ENCODE data around the gene AP5Z1.

Gene AP5Z1

GRCh38 chr7:4749363-4749762, 26.1 kb upstream of the AP5Z1 start:
- Histone ChIP-seq H3K9ac (ENCODE audit: low read length) (no peak overlapping the region), H2AFZ (ENCODE audit: low read depth, low read length) (no peak overlapping the region), H3K27me3 (ENCODE audit: low read depth, low read length) (no peaks in the 10 kb centered on the region), H3K4me2 (ENCODE audit: low read length) (no peak overlapping the region), H3K36me3 (replicated peaks; ENCODE audit: low read depth, low read length) (peaks cover 4% of the 10 kb centered on the region), H4K20me1 (ENCODE audit: insufficient read depth, low read length) (peaks cover 9% of the 10 kb centered on the region; the same call in 1 of the 2 replicates), H3K9me3 (ENCODE audit: insufficient read depth, low read length) (no peaks in the 10 kb centered on the region), H3K79me2 (ENCODE audit: low read length) (peaks cover 16% of the 10 kb centered on the region), H3K4me1 (ENCODE audit: low read length) (peaks cover 15% of the 10 kb centered on the region; the same call in 1 of the 2 replicates), H3K4me3 (ENCODE audit: low read length) (no peak overlapping the region), H3K27ac (ENCODE audit: low read length) (no peak overlapping the region)
- TF ChIP-seq, protein P1, sequence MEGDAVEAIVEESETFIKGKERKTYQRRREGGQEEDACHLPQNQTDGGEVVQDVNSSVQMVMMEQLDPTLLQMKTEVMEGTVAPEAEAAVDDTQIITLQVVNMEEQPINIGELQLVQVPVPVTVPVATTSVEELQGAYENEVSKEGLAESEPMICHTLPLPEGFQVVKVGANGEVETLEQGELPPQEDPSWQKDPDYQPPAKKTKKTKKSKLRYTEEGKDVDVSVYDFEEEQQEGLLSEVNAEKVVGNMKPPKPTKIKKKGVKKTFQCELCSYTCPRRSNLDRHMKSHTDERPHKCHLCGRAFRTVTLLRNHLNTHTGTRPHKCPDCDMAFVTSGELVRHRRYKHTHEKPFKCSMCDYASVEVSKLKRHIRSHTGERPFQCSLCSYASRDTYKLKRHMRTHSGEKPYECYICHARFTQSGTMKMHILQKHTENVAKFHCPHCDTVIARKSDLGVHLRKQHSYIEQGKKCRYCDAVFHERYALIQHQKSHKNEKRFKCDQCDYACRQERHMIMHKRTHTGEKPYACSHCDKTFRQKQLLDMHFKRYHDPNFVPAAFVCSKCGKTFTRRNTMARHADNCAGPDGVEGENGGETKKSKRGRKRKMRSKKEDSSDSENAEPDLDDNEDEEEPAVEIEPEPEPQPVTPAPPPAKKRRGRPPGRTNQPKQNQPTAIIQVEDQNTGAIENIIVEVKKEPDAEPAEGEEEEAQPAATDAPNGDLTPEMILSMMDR (IDR thresholded peaks at IDR 0.05; ENCODE audit: low read depth, low read length) = no peak
- no peak for TF ChIP-seq EZH2phosphoT487 (IDR thresholded peaks at IDR 0.05; ENCODE audit: low read depth)

DNA sequence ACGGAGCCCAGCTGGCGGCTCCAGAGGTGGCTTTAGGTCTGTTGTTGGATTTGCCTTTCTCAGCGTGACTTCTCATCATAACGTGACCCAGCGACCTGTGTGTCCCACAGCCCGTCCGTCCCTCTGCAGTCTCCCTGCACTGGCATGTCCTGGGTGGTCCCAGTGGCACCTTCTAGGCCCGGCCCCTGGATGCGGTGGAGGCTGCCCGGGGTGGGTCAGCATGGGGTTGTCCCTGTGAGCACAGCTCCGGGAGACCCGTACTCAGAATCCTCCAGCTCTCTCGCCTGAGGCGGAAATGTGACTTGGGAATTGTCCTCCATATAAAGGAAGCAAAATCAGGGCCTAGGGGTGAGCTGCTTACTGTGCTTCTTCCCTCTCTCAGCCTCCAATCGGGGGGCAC, 25.6 kb upstream of the AP5Z1 start:
- H3K36me3 ChIP-seq (replicated peaks; ENCODE audit: low read depth, low read length) = peaks cover 7% of the 10 kb centered on the region
- H3K4me3 ChIP-seq (ENCODE audit: low read length) = no peak overlapping the region
- H2AFZ ChIP-seq (ENCODE audit: low read depth, low read length) = no peak overlapping the region
- no peaks in the 10 kb centered on the region for H3K27me3 ChIP-seq (ENCODE audit: low read depth, low read length)
- TF ChIP-seq, protein P1 (IDR thresholded peaks at IDR 0.05; ENCODE audit: low read depth, low read length) = no peak
- no peak for TF ChIP-seq EZH2phosphoT487 (IDR thresholded peaks at IDR 0.05; ENCODE audit: low read depth)
- peaks cover 16% of the 10 kb centered on the region for H3K79me2 ChIP-seq (ENCODE audit: low read length)
- peaks cover 13% of the 10 kb centered on the region; the same call in 1 of the 2 replicates for H3K4me1 ChIP-seq (ENCODE audit: low read length)
- no peak overlapping the region for H3K27ac ChIP-seq (ENCODE audit: low read length)
- H3K4me2 ChIP-seq (ENCODE audit: low read length) = no peak overlapping the region
- no peaks in the 10 kb centered on the region for H3K9me3 ChIP-seq (ENCODE audit: insufficient read depth, low read length)
- H4K20me1 ChIP-seq (ENCODE audit: insufficient read depth, low read length) = peaks cover 9% of the 10 kb centered on the region; the same call in 1 of the 2 replicates
- no peak overlapping the region for H3K9ac ChIP-seq (ENCODE audit: low read length)

GRCh38 chr7:4751398-4751947, 23.9 kb upstream of the AP5Z1 start:
- Histone ChIP-seq H3K27me3 (ENCODE audit: low read depth, low read length) (no peaks in the 10 kb centered on the region), H3K27ac (ENCODE audit: low read length) (no peak overlapping the region), H4K20me1 (ENCODE audit: insufficient read depth, low read length) (peaks cover 9% of the 10 kb centered on the region; the same call in 1 of the 2 replicates), H3K4me2 (ENCODE audit: low read length) (no peak overlapping the region), H3K9ac (ENCODE audit: low read length) (no peak overlapping the region), H3K36me3 (replicated peaks; ENCODE audit: low read depth, low read length) (peaks cover 10% of the 10 kb centered on the region), H3K9me3 (ENCODE audit: insufficient read depth, low read length) (no peaks in the 10 kb centered on the region), H2AFZ (ENCODE audit: low read depth, low read length) (no peak overlapping the region), H3K4me1 (ENCODE audit: low read length) (peaks cover 10% of the 10 kb centered on the region; the same call in 1 of the 2 replicates), H3K4me3 (ENCODE audit: low read length) (no peak overlapping the region), H3K79me2 (ENCODE audit: low read length) (peaks cover 11% of the 10 kb centered on the region)
- TF ChIP-seq, protein P1 (IDR thresholded peaks at IDR 0.05; ENCODE audit: low read depth, low read length) = no peak
- no peak for TF ChIP-seq EZH2phosphoT487 (IDR thresholded peaks at IDR 0.05; ENCODE audit: low read depth)

DNA sequence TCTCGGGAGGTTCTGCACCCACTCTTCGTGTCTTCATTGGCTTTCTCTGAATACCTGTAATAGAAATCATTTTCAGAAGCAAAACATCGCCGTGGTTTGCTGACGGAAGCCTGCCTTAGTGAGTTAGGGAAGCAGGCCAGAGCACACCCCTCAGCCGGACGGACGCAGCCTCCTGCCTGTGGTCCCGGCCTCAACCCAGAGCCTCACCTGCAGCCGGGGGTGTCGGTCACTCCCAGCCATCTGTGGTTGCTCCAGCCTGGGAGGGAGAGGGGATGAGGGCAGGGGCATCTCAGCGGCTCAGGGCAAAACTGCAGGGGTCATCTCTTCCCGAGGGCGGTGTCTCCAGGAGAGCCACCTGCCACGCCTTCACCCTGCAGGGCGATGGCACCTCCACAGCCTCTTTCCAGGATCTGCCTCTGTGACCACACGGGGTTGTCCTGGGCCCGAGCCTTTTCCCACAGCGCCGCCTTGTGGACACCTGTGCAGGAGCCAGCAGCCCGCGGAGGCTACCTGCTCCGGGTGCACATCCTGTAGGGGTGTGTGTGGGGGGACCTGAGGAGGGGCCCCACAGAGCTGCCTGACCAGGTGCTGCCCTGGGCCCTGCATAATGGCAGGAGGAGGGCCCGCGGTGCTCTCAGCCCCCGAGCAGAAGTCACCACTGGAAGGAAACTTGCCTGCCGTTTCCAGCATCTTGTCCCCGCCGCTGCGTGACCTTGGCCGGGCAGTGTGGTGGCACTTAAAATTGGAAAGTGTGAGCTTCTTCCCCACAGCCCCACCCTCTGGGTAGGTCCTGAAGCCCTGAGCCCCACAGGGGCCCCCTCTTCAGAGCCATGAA, 21.6 kb upstream of the AP5Z1 start:
- TF ChIP-seq, protein P1 (IDR thresholded peaks at IDR 0.05; ENCODE audit: low read depth, low read length) = peak; percentile 58
- TF ChIP-seq EZH2phosphoT487 (IDR thresholded peaks at IDR 0.05; ENCODE audit: low read depth) = no peak
- H3K9ac ChIP-seq (ENCODE audit: low read length) = no peak overlapping the region
- H3K4me2 ChIP-seq (ENCODE audit: low read length) = no peak overlapping the region

More for the DNA sequence above, 21.6 kb upstream of the AP5Z1 start:
- no peaks in the 10 kb centered on the region for H3K27me3 ChIP-seq (ENCODE audit: low read depth, low read length)
- peaks cover 3% of the 10 kb centered on the region for H3K4me1 ChIP-seq (ENCODE audit: low read length)
- H3K27ac ChIP-seq (ENCODE audit: low read length) = no peak overlapping the region
- H2AFZ ChIP-seq (ENCODE audit: low read depth, low read length) = no peak overlapping the region
- no peak overlapping the region for H3K4me3 ChIP-seq (ENCODE audit: low read length)
- no peaks in the 10 kb centered on the region for H3K9me3 ChIP-seq (ENCODE audit: insufficient read depth, low read length)
- no peaks in the 10 kb centered on the region; the same call in 1 of the 2 replicates for H3K79me2 ChIP-seq (ENCODE audit: low read length)
- peaks cover 10% of the 10 kb centered on the region for H3K36me3 ChIP-seq (replicated peaks; ENCODE audit: low read depth, low read length)
- peaks cover 9% of the 10 kb centered on the region; the same call in 1 of the 2 replicates for H4K20me1 ChIP-seq (ENCODE audit: insufficient read depth, low read length)
